ENCODE measurements around the gene IGDCC3.

IGDCC3 gene

DNA sequence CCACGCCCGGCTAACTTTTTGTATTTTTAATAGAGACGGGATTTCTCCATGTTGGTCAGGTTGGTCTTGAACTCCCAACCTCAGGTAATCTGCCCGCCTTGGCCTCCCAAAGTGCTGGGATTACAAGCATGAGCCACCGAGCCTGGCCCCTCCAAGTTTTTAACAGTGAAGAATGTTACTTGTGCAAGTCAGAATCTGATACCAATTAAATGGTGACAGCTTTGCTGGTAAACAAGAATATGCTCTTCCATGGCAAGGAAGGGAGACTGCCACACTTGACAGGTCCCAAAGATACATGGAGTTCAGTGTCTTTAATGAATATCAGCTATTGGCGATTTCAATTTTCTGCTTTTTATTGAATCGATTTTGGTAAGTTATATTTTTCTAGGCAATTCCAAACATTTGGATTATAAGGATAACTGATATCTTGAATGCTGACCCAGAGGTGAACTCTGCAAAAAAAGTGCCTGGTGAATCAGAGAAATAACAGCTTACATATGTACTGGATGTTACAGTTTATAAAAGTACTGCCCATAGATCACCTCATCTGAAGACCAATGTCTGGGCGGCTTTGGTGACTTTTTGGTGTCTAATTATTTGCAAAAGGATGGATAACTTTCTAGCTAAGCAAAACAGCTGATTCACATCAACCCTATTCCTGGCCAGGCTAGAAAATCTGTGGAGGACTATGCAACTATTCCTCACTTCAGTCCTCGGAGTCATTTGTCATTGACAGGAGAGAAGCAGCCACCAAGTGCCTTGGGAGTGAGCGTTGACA, 92.3 kb downstream of the IGDCC3 start:
- peak in 1 of 3 experiments; percentile 38 for DNase-seq

DNA sequence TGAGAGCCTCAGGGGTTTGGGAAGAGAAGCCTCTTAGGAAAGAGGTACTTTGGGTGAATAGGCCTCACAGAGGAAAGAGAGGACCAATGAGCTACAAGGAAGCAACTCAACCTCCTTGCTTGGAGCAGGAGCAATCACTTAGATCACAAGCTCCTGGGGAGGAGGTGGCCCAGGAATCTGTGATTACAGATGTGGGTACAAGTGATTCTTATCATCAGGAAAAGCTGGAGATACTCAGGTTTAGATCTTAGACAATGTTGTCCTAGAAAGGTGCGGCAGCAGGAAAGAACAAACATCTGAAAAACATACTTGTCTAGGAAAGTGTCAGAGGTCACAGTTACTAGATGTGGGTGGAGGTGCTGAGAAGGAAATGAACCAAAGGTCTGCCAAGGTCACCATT, 99.3 kb downstream of the IGDCC3 start:
- DNase-seq, result no peak
